TTC549 (cell line): ENCODE data around the gene PTPMT1.
"Not testable (repeated sequence)": the region's sequence is repeated elsewhere in the genome, so short reads cannot be mapped to it uniquely, and the experiment has no call there.

Experiments used
- FAIRE-seq: peaks from 2 replicates; lab custom pipeline; 2012; peaks lifted over from hg19 to GRCh38; lab: Jason Lieb, UNC

Gene PTPMT1

GRCh38 chr11:47550288-47551047 is 14.9 kb upstream of the PTPMT1 start:
- no peak for FAIRE-seq

- no peak for FAIRE-seq
Observed at GRCh38 chr11:47551086-47551485, 14.3 kb upstream of the PTPMT1 start.

GRCh38 chr11:47552056-47552565 is 13.3 kb upstream of the PTPMT1 start:
- no peak for FAIRE-seq

- FAIRE-seq: no peak
Observed at GRCh38 chr11:47552566-47553405, 12.6 kb upstream of the PTPMT1 start, which contains the start of gene CELF1. Gene CELF1, minus strand, starts transcription at chr11:47553132. Its CDS starts 53,609 bp downstream, at chr11:47499523.

GRCh38 chr11:47553406-47553743 is 12.0 kb upstream of the PTPMT1 start:
- no peak for FAIRE-seq

GRCh38 chr11:47557004-47557403 is 8.4 kb upstream of the PTPMT1 start:
- not testable (repeated sequence) for FAIRE-seq

- FAIRE-seq: no peak
Observed at GRCh38 chr11:47558695-47559094, 6.7 kb upstream of the PTPMT1 start.

GRCh38 chr11:47560426-47560825 is 5.0 kb upstream of the PTPMT1 start:
- no peak for FAIRE-seq

- not testable (repeated sequence) for FAIRE-seq
Observed at GRCh38 chr11:47562393-47562792, 3.0 kb upstream of the PTPMT1 start.

GRCh38 chr11:47564366-47564765 is 1.0 kb upstream of the PTPMT1 start:
- FAIRE-seq: not testable (repeated sequence)

GRCh38 chr11:47564933-47565339 is 463 bp upstream of the PTPMT1 start:
- no peak for FAIRE-seq

- no peak for FAIRE-seq
Observed at GRCh38 chr11:47566149-47566698, 825 bp downstream of the PTPMT1 start.

GRCh38 chr11:47569646-47570045 is 4.2 kb downstream of the PTPMT1 start:
- FAIRE-seq: no peak

- FAIRE-seq: no peak
Observed at GRCh38 chr11:47570651-47571356, 5.4 kb downstream of the PTPMT1 start.

GRCh38 chr11:47571357-47571729 is 5.9 kb downstream of the PTPMT1 start:
- FAIRE-seq: no peak

- FAIRE-seq: no peak
Observed at GRCh38 chr11:47571895-47572294, 6.5 kb downstream of the PTPMT1 start.

- FAIRE-seq: no peak
Observed at GRCh38 chr11:47572715-47573255, 7.4 kb downstream of the PTPMT1 start.

- FAIRE-seq: no peak
Observed at GRCh38 chr11:47573321-47573720, 7.9 kb downstream of the PTPMT1 start.

GRCh38 chr11:47577460-47578041 is 12.2 kb downstream of the PTPMT1 start:
- FAIRE-seq: no peak

GRCh38 chr11:47578524-47579494 is 13.4 kb downstream of the PTPMT1 start, which contains the start of the genes KBTBD4 and NDUFS3:
Gene KBTBD4, minus strand, starts transcription at chr11:47578970. Its CDS starts 19 bp downstream, at chr11:47578951.
Gene NDUFS3, plus strand, starts transcription at chr11:47579074. Its CDS starts 18 bp downstream, at chr11:47579092.
- no peak for FAIRE-seq
